Measurements from ENCODE around the gene AADACL4. TPM values are rescaled to one million over a fixed set of nuclear protein-coding genes. Genes with fewer than 3 reads are reported as not detected.

The AADACL4 gene
- total and polyA plus RNA-seq, 2 experiments from 2014 or later = not detected

- H3K27ac ChIP-seq (ENCODE audit: low read depth) = no peak overlapping the region
- Mint-ChIP-seq H3K4me3 (no peak overlapping the region), H3K36me3 (ENCODE audit: low read depth) (peaks cover 27% of the 10 kb centered on the region)
Observed at GRCh38 chr1:12604114-12604874, 39.6 kb upstream of the AADACL4 start.

More at GRCh38 chr1:12604114-12604874, 39.6 kb upstream of the AADACL4 start:
- Histone ChIP-seq H3K4me1 (ENCODE audit: insufficient read depth) (peaks cover 40% of the 10 kb centered on the region), H3K4me2 (no peak overlapping the region), H3K27me3 (ENCODE audit: insufficient read depth) (no peaks in the 10 kb centered on the region), H3F3A (replicated peaks; ENCODE audit: low read depth) (0 out of 2 replicates have a peak, but pooled peaks cover 4% of the 10 kb centered on the region), H2AFZ (no peak overlapping the region), H3K79me2 (replicated peaks; ENCODE audit: insufficient read depth) (peaks cover 55% of the 10 kb centered on the region), H3K9me2 (ENCODE audit: insufficient read depth) (no peaks in the 10 kb centered on the region), H4K20me1 (replicated peaks; ENCODE audit: insufficient read depth) (peaks cover 4% of the 10 kb centered on the region; the same call in 1 of the 2 replicates), H3K36me3 (ENCODE audit: insufficient read depth) (no peaks in the 10 kb centered on the region), H3K4me3 (no peak overlapping the region)
- H3K4me1 Mint-ChIP-seq = peaks cover 46% of the 10 kb centered on the region
- no peak overlapping the region for H3K27ac Mint-ChIP-seq
- no peak for DNase-seq (ENCODE audit: low spot score)
- H3K9me3 Mint-ChIP-seq = no peaks in the 10 kb centered on the region
- no peak for TF ChIP-seq EZH2 (IDR thresholded peaks at IDR 0.05; ENCODE audit: low read depth, unreplicated experiment)
- no peak for TF ChIP-seq JUNB (IDR thresholded peaks at IDR 0.05; ENCODE audit: unreplicated experiment)
- TF ChIP-seq, protein P1, sequence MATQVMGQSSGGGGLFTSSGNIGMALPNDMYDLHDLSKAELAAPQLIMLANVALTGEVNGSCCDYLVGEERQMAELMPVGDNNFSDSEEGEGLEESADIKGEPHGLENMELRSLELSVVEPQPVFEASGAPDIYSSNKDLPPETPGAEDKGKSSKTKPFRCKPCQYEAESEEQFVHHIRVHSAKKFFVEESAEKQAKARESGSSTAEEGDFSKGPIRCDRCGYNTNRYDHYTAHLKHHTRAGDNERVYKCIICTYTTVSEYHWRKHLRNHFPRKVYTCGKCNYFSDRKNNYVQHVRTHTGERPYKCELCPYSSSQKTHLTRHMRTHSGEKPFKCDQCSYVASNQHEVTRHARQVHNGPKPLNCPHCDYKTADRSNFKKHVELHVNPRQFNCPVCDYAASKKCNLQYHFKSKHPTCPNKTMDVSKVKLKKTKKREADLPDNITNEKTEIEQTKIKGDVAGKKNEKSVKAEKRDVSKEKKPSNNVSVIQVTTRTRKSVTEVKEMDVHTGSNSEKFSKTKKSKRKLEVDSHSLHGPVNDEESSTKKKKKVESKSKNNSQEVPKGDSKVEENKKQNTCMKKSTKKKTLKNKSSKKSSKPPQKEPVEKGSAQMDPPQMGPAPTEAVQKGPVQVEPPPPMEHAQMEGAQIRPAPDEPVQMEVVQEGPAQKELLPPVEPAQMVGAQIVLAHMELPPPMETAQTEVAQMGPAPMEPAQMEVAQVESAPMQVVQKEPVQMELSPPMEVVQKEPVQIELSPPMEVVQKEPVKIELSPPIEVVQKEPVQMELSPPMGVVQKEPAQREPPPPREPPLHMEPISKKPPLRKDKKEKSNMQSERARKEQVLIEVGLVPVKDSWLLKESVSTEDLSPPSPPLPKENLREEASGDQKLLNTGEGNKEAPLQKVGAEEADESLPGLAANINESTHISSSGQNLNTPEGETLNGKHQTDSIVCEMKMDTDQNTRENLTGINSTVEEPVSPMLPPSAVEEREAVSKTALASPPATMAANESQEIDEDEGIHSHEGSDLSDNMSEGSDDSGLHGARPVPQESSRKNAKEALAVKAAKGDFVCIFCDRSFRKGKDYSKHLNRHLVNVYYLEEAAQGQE (IDR thresholded peaks at IDR 0.05; ENCODE audit: unreplicated experiment) = no peak
- TF ChIP-seq CREB1 (CRISPR knock-in tag; IDR thresholded peaks at IDR 0.05; ENCODE audit: low read depth) = no peak
- TF ChIP-seq, protein P2, sequence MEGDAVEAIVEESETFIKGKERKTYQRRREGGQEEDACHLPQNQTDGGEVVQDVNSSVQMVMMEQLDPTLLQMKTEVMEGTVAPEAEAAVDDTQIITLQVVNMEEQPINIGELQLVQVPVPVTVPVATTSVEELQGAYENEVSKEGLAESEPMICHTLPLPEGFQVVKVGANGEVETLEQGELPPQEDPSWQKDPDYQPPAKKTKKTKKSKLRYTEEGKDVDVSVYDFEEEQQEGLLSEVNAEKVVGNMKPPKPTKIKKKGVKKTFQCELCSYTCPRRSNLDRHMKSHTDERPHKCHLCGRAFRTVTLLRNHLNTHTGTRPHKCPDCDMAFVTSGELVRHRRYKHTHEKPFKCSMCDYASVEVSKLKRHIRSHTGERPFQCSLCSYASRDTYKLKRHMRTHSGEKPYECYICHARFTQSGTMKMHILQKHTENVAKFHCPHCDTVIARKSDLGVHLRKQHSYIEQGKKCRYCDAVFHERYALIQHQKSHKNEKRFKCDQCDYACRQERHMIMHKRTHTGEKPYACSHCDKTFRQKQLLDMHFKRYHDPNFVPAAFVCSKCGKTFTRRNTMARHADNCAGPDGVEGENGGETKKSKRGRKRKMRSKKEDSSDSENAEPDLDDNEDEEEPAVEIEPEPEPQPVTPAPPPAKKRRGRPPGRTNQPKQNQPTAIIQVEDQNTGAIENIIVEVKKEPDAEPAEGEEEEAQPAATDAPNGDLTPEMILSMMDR (conservative IDR thresholded peaks at IDR 0.05; ENCODE audit: low read depth in 2 of 2) = no peak
- no peak for TF ChIP-seq ZNF331 (CRISPR knock-in tag; IDR thresholded peaks at IDR 0.05; ENCODE audit: low read depth)
- no peak for TF ChIP-seq POLR2AphosphoS5 (IDR thresholded peaks at IDR 0.05; ENCODE audit: low read depth)
- TF ChIP-seq, protein P3, sequence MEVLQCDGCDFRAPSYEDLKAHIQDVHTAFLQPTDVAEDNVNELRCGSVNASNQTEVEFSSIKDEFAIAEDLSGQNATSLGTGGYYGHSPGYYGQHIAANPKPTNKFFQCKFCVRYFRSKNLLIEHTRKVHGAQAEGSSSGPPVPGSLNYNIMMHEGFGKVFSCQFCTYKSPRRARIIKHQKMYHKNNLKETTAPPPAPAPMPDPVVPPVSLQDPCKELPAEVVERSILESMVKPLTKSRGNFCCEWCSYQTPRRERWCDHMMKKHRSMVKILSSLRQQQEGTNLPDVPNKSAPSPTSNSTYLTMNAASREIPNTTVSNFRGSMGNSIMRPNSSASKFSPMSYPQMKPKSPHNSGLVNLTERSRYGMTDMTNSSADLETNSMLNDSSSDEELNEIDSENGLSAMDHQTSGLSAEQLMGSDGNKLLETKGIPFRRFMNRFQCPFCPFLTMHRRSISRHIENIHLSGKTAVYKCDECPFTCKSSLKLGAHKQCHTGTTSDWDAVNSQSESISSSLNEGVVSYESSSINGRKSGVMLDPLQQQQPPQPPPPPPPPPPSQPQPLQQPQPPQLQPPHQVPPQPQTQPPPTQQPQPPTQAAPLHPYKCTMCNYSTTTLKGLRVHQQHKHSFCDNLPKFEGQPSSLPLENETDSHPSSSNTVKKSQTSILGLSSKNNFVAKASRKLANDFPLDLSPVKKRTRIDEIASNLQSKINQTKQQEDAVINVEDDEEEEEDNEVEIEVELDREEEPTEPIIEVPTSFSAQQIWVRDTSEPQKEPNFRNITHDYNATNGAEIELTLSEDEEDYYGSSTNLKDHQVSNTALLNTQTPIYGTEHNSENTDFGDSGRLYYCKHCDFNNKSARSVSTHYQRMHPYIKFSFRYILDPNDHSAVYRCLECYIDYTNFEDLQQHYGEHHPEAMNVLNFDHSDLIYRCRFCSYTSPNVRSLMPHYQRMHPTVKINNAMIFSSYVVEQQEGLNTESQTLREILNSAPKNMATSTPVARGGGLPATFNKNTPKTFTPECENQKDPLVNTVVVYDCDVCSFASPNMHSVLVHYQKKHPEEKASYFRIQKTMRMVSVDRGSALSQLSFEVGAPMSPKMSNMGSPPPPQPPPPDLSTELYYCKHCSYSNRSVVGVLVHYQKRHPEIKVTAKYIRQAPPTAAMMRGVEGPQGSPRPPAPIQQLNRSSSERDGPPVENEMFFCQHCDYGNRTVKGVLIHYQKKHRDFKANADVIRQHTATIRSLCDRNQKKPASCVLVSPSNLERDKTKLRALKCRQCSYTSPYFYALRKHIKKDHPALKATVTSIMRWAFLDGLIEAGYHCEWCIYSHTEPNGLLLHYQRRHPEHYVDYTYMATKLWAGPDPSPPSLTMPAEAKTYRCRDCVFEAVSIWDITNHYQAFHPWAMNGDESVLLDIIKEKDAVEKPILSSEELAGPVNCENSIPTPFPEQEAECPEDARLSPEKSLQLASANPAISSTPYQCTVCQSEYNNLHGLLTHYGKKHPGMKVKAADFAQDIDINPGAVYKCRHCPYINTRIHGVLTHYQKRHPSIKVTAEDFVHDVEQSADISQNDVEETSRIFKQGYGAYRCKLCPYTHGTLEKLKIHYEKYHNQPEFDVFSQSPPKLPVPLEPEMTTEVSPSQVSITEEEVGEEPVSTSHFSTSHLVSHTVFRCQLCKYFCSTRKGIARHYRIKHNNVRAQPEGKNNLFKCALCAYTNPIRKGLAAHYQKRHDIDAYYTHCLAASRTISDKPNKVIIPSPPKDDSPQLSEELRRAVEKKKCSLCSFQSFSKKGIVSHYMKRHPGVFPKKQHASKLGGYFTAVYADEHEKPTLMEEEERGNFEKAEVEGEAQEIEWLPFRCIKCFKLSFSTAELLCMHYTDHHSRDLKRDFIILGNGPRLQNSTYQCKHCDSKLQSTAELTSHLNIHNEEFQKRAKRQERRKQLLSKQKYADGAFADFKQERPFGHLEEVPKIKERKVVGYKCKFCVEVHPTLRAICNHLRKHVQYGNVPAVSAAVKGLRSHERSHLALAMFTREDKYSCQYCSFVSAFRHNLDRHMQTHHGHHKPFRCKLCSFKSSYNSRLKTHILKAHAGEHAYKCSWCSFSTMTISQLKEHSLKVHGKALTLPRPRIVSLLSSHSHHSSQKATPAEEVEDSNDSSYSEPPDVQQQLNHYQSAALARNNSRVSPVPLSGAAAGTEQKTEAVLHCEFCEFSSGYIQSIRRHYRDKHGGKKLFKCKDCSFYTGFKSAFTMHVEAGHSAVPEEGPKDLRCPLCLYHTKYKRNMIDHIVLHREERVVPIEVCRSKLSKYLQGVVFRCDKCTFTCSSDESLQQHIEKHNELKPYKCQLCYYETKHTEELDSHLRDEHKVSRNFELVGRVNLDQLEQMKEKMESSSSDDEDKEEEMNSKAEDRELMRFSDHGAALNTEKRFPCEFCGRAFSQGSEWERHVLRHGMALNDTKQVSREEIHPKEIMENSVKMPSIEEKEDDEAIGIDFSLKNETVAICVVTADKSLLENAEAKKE (CRISPR knock-in tag; IDR thresholded peaks at IDR 0.05) = no peak
- no peak for TF ChIP-seq ZNF114 (CRISPR knock-in tag; IDR thresholded peaks at IDR 0.05)
- no peak for TF ChIP-seq NANOG (IDR thresholded peaks at IDR 0.05; ENCODE audit: borderline replicate concordance)
- TF ChIP-seq STAT1 (IDR thresholded peaks at IDR 0.05; ENCODE audit: unreplicated experiment) = no peak
- no peak for TF ChIP-seq ETS1 (IDR thresholded peaks at IDR 0.05)
- TF ChIP-seq EZH2phosphoT487 (IDR thresholded peaks at IDR 0.05; ENCODE audit: unreplicated experiment) = no peak
- H3K27me3 Mint-ChIP-seq (ENCODE audit: insufficient read depth, low read depth, poor library complexity) = peaks cover 7% of the 10 kb centered on the region
- peak; percentile 14; the same call in 2 of the 3 replicates for ATAC-seq

All from GM23338 (cell line).